ENCODE data around the gene SLC35F3. TPM values are rescaled to one million over a fixed set of nuclear protein-coding genes. Genes with fewer than 3 reads are reported as not detected.

Gene SLC35F3
- polyA plus RNA-seq, 1 experiment = 0.06 TPM

- Histone ChIP-seq H3K4me3 (ENCODE audit: low read depth, low read length) (no peak overlapping the region), H3K36me3 (ENCODE audit: control insufficient read depth, insufficient read depth, low read length) (no peaks in the 10 kb centered on the region), H3K27me3 (ENCODE audit: control insufficient read depth, insufficient read depth, low read length) (no peaks in the 10 kb centered on the region)
- TF ChIP-seq CTCF (IDR thresholded peaks at IDR 0.05; ENCODE audit: insufficient read depth, low read depth, low read length) = no peak
- DNase-seq (ENCODE audit: low read depth) = no peak
- POLR2A ChIA-PET = no interaction called here
- CTCF ChIA-PET = no interaction called here
These were observed 41.5 kb downstream of the SLC35F3 start for GRCh38 chr1:233945979-233946378.

GRCh38 chr1:233946724-233947123 is 42.2 kb downstream of the SLC35F3 start:
- no peak overlapping the region for H3K4me3 ChIP-seq (ENCODE audit: low read depth, low read length)
- POLR2A ChIA-PET = no interaction called here
- no peaks in the 10 kb centered on the region for H3K27me3 ChIP-seq (ENCODE audit: control insufficient read depth, insufficient read depth, low read length)
- no peak for DNase-seq (ENCODE audit: low read depth)
- CTCF ChIA-PET = no interaction called here
- H3K36me3 ChIP-seq (ENCODE audit: control insufficient read depth, insufficient read depth, low read length) = no peaks in the 10 kb centered on the region
- no peak for TF ChIP-seq CTCF (IDR thresholded peaks at IDR 0.05; ENCODE audit: insufficient read depth, low read depth, low read length)

- no peak for TF ChIP-seq CTCF (IDR thresholded peaks at IDR 0.05; ENCODE audit: insufficient read depth, low read depth, low read length)
- POLR2A ChIA-PET = no interaction called here
- Histone ChIP-seq H3K27me3 (ENCODE audit: control insufficient read depth, insufficient read depth, low read length) (no peaks in the 10 kb centered on the region), H3K36me3 (ENCODE audit: control insufficient read depth, insufficient read depth, low read length) (no peaks in the 10 kb centered on the region), H3K4me3 (ENCODE audit: low read depth, low read length) (no peak overlapping the region)
- CTCF ChIA-PET = no interaction called here
- no peak for DNase-seq (ENCODE audit: low read depth)
These were observed 47.3 kb downstream of the SLC35F3 start for GRCh38 chr1:233951804-233952203.

- ChIA-PET CTCF (no interaction called here), POLR2A (no interaction called here)
- TF ChIP-seq CTCF (IDR thresholded peaks at IDR 0.05; ENCODE audit: insufficient read depth, low read depth, low read length) = no peak
These were observed 53.2 kb downstream of the SLC35F3 start for GRCh38 chr1:233957691-233958090.

GRCh38 chr1:233959102-233959501 is 54.6 kb downstream of the SLC35F3 start:
- no peak overlapping the region for H3K4me3 ChIP-seq (ENCODE audit: low read depth, low read length)
- H3K36me3 ChIP-seq (ENCODE audit: control insufficient read depth, insufficient read depth, low read length) = no peaks in the 10 kb centered on the region
- H3K27me3 ChIP-seq (ENCODE audit: control insufficient read depth, insufficient read depth, low read length) = no peaks in the 10 kb centered on the region
- TF ChIP-seq CTCF (IDR thresholded peaks at IDR 0.05; ENCODE audit: insufficient read depth, low read depth, low read length) = no peak
- ChIA-PET CTCF (no interaction called here), POLR2A (no interaction called here)
- DNase-seq (ENCODE audit: low read depth) = no peak

More at GRCh38 chr1:233957691-233958090, 53.2 kb downstream of the SLC35F3 start:
- Histone ChIP-seq H3K36me3 (ENCODE audit: control insufficient read depth, insufficient read depth, low read length) (no peaks in the 10 kb centered on the region), H3K27me3 (ENCODE audit: control insufficient read depth, insufficient read depth, low read length) (no peaks in the 10 kb centered on the region), H3K4me3 (ENCODE audit: low read depth, low read length) (no peak overlapping the region)
- DNase-seq (ENCODE audit: low read depth) = no peak

Data from BJ (cell line).